Spleen (tissue), 11 donors: ENCODE data around the gene ABTB1. TPM values are rescaled to one million over a fixed set of nuclear protein-coding genes. Genes with fewer than 3 reads are reported as not detected.

ENCODE experiments used
- DNase-seq: peaks from one replicate; pipeline ENCODE4 v3.0.0-alpha.2; 2020
- H3K27ac ChIP-seq, 8 donors: fragments of 200-600 bp; sonication (generic) in 7 of 8; 1 replicate in 4 of 8; 2 replicates in 4 of 8; pipeline versions ENCODE4 v1.5.0 to v1.8.0; 2016 to 2021; ENCODE audit warnings: inconsistent platforms in 4 of 8, mild to moderate bottlenecking in 4 of 8, moderate library complexity in 1 of 8
- H3K27me3 ChIP-seq, 7 donors: fragments of 200-600 bp; sonication (generic) in 6 of 7; replicated peaks in 1 of 7; 1 replicate in 4 of 7; 2 replicates in 3 of 7; pipeline versions ENCODE4 v1.5.0 to v1.8.0; 2016 to 2021; ENCODE audit warnings: inconsistent platforms in 3 of 7, mild to moderate bottlenecking in 1 of 7
- H3K36me3 ChIP-seq, 6 donors: fragments of 200-600 bp; sonication (generic) in 5 of 6; 1 replicate in 4 of 6; 2 replicates in 2 of 6; pipeline versions ENCODE4 v1.5.0 to v1.8.0; 2016 to 2021; ENCODE audit warnings: inconsistent platforms in 2 of 6
- H3K4me1 ChIP-seq, 6 donors: fragments of 200-600 bp; sonication (generic) in 5 of 6; 1 replicate in 3 of 6; 2 replicates in 3 of 6; pipeline versions ENCODE4 v1.5.0 to v1.8.0; 2016 to 2021; ENCODE audit warnings: inconsistent platforms in 3 of 6
- H3K4me3 ChIP-seq, 8 donors: fragments of 200-600 bp; sonication (generic) in 7 of 8; 1 replicate in 4 of 8; 2 replicates in 4 of 8; pipeline versions ENCODE4 v1.5.0 to v1.8.0; 2016 to 2021; ENCODE audit warnings: inconsistent platforms in 4 of 8, mild to moderate bottlenecking in 4 of 8, moderate library complexity in 2 of 8
- H3K9me3 ChIP-seq, 8 donors: fragments of 200-600 bp; sonication (generic) in 7 of 8; 1 replicate in 4 of 8; 2 replicates in 4 of 8; pipeline versions ENCODE4 v1.5.0 to v1.8.0; 2016 to 2021; ENCODE audit warnings: inconsistent platforms in 4 of 8
- POLR2A ChIP-seq, 3 donors: fragments of 450-650 bp; IDR thresholded peaks; one replicate each; pipeline ENCODE4 v1.5.1; 2017; ENCODE audit warnings: antibody characterized with exemption in 3 of 3, mild to moderate bottlenecking in 1 of 3
- POLR2AphosphoS5 ChIP-seq, 3 donors: sonication (generic); formaldehyde crosslinking; IDR thresholded peaks; one replicate each; pipeline ENCODE4 v1.5.1; 2017; ENCODE audit warnings: antibody characterized with exemption in 3 of 3
- WGBS, 5 donors: extraction: QIAGEN DNeasy Blood & Tissue Kit in 3 of 5; methylation state at CpG; one replicate each; pipeline versions ENCODE4 v1.1.5 to v1.1.7; 2013 to 2018; 5-methylcytosine and 5-hydroxymethylcytosine counted together
- intact Hi-C: fragments of 100-400 bp; cut with DNase I; formaldehyde crosslinking; loops from one replicate; pipeline ENCODE4 v1.15.0; 2023; ENCODE audit warnings: low total_unique reads
- polyA plus RNA-seq, 3 donors: library from polyadenylated mRNA; stranded (reverse); fragments of 200-250 nt; gene quantifications; one replicate each; pipeline ENCODE4 v1.2.1, GENCODE V29; 2013
- total RNA-seq, 7 donors: library from RNA; depleted of rRNA in 3 of 7; stranded (reverse); fragments of >200 nt in 3 of 7; fragmentation: NEBNext Ultra II Directional in 4 of 7; extraction: Animal tissue kit (Norgen Biotek cat#: 25700) in 4 of 7; gene quantifications; one replicate each; pipeline versions ENCODE4 v1.1.0 to v1.2.1, GENCODE V29; 2016 to 2021
- TF ChIP-seq, protein P1 (sequence below), 11 experiments: fragments of 200-600 bp in 7 of 11; fragments of 450-650 bp in 4 of 11; sonication (generic) in 4 of 11; IDR thresholded peaks in 8 of 11; conservative IDR thresholded peaks in 3 of 11; 1 replicate in 7 of 11; 2 replicates in 4 of 11; pipeline versions ENCODE4 v1.4.0 to v1.8.0; 2016 to 2021; ENCODE audit warnings: antibody characterized with exemption in 11 of 11, inconsistent platforms in 4 of 11, mild to moderate bottlenecking in 1 of 11
- donor health status: healthy with polysubstance abuse.
- donor health status: DM: no; HTN: no; CAD: no; lungs with moderate emphysema.
- donor health status: DM: no; HTN: no; CAD: no.
- donor health status: Bipolar disorder and iron deficiency.
- donor health status: healthy.
- donor health status: DM: no; HTN: no; CAD: no.
- donor health status: DM: yes; HTN: yes; CAD: no.

The ABTB1 gene
- total and polyA plus RNA-seq, 10 donors = 57.9 to 172 (median 145) TPM

DNA sequence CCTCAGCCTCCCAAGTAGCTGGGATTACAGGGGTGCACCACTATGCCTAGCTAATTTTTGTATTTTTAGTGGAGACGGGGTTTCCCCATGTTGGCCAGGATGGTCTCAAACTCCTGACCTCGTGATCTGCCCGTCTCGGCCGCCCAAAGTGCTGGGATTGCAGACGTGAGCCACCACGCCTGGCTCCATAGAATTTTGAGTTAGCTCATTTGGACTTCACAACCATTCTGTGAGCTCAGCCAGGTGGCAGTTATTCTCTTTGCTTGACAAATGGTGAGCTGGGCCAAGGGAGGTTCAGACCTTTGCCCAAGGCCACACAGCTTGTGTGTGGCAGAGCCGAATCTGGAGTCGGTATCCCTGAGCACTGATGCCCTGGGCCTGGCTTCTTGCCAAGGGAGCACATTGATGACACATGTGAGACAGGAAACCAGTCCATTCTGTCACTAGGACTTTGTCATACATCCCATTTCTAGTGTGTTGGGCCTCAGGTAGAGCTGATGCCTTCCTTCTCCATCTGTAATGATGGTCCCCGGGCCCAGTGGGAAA, 26.2 kb upstream of the ABTB1 start:
- no peak overlapping the region for H3K4me3 ChIP-seq
- no peaks in the 10 kb centered on the region for H3K9me3 ChIP-seq
- no peaks in the 10 kb centered on the region for H3K27me3 ChIP-seq
- H3K4me1 ChIP-seq = no peaks in the 10 kb centered on the region
- no peak for DNase-seq
- intact Hi-C loops = no loop called here
- H3K36me3 ChIP-seq = no peaks in the 10 kb centered on the region
- WGBS, 5 donors = 88 to 96% (median 92%) methylated on average over 10 of the region's 10 CpGs
- TF ChIP-seq POLR2AphosphoS5 (IDR thresholded peaks at IDR 0.05) (no peak), POLR2A (IDR thresholded peaks at IDR 0.05) (no peak)
- TF ChIP-seq, protein P1, sequence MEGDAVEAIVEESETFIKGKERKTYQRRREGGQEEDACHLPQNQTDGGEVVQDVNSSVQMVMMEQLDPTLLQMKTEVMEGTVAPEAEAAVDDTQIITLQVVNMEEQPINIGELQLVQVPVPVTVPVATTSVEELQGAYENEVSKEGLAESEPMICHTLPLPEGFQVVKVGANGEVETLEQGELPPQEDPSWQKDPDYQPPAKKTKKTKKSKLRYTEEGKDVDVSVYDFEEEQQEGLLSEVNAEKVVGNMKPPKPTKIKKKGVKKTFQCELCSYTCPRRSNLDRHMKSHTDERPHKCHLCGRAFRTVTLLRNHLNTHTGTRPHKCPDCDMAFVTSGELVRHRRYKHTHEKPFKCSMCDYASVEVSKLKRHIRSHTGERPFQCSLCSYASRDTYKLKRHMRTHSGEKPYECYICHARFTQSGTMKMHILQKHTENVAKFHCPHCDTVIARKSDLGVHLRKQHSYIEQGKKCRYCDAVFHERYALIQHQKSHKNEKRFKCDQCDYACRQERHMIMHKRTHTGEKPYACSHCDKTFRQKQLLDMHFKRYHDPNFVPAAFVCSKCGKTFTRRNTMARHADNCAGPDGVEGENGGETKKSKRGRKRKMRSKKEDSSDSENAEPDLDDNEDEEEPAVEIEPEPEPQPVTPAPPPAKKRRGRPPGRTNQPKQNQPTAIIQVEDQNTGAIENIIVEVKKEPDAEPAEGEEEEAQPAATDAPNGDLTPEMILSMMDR (IDR thresholded peaks at IDR 0.05 in 8 of 11, conservative IDR thresholded peaks at IDR 0.05 in 3 of 11) = no peak
- no peak overlapping the region for H3K27ac ChIP-seq

DNA sequence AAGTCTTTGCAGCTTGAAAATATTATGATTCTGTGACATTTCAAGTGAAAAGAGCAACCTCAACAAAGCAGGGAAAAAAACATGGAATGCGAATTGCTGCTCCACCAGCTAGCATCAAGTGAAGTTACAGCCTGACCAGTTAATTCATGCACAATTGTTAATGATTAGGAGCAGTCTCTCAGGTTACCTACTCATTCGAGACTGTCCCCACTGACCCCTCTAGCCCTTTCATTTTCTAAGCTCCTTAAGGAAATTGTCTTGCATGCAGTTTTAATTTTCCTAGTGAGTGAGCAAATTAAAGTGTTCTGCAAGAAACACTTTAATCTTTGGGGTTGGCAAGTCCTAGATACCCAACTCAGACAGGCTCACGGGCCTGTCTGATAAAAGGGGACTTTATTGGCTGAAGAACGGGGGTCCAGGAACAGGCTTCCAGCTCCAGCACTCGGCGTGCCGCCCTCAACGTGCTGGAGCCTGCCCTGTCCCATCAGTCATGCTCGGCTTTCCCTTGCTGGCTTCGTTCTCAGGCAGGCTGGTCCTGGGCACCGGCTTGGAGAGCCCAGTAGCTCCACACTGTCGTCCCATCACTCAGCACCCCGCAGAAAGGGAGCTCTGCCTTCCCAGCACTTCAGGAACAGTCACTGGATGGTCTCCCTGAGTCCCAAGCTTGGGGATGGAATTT, 25.4 kb upstream of the ABTB1 start:
- no peak overlapping the region for H3K27ac ChIP-seq
- no peak for DNase-seq
- H3K9me3 ChIP-seq = no peaks in the 10 kb centered on the region
- peaks cover 0 to 3% (median 2%) of the 10 kb centered on the region in 6 donors for H3K4me1 ChIP-seq
- TF ChIP-seq, protein P1 (IDR thresholded peaks at IDR 0.05 in 8 of 11, conservative IDR thresholded peaks at IDR 0.05 in 3 of 11) = no peak
- TF ChIP-seq POLR2AphosphoS5 (IDR thresholded peaks at IDR 0.05) (no peak), POLR2A (IDR thresholded peaks at IDR 0.05) (no peak)
- intact Hi-C loops = no loop called here
- WGBS, 5 donors = 87 to 94% (median 91%) methylated on average over 13 of the region's 13 CpGs
- peaks cover 0 to 5% (median 0%) of the 10 kb centered on the region in 7 donors for H3K27me3 ChIP-seq
- H3K4me3 ChIP-seq = no peak overlapping the region
- no peaks in the 10 kb centered on the region for H3K36me3 ChIP-seq

DNA sequence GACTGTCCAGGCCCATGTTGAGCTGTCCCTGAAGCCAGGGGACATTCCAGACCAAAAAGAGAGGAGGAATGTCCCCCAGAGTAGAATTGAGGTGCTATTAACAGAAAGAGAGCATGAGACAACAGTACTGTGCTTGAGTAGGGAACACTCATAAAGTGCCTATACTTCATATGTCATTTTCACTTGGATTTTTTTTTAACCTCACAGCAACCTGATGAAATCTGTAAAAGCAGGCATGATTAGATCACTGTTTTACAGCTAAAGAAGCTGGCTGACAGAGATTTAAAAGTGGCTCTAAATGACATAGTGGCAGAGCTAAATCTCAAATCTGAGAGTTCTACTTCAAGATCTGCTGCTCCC, 24.9 kb upstream of the ABTB1 start:
- no peak overlapping the region for H3K27ac ChIP-seq
- peaks cover 0 to 6% (median 4%) of the 10 kb centered on the region in 6 donors for H3K4me1 ChIP-seq
- H3K27me3 ChIP-seq = peaks cover 0 to 10% (median 0%) of the 10 kb centered on the region in 7 donors
- H3K4me3 ChIP-seq = no peak overlapping the region
- intact Hi-C loops = no loop called here
- no peak for TF ChIP-seq POLR2A (IDR thresholded peaks at IDR 0.05)
- TF ChIP-seq POLR2AphosphoS5 (IDR thresholded peaks at IDR 0.05) = no peak
- TF ChIP-seq, protein P1 (IDR thresholded peaks at IDR 0.05 in 8 of 11, conservative IDR thresholded peaks at IDR 0.05 in 3 of 11) = no peak
- H3K9me3 ChIP-seq = no peaks in the 10 kb centered on the region
- no peaks in the 10 kb centered on the region for H3K36me3 ChIP-seq
- no peak for DNase-seq

DNA sequence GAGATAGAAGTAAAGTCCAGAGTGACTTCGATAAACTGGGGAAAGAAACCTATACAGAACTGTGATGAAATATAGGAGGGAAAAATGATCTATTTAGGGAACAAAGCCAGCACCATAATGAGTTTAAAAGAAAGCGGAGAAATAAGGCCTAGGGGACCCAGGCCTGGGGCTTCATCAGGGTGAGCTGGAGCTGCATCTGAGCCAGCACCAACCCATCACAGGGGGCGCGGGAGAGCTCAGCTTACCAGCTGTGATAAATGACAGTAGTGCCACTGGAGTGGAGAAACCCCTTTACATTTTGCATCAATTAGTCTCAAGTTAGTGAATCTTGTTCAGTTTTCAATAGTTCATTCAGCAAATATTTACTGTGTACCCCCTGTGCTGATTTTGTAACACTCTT, 22.5 kb upstream of the ABTB1 start:
- H3K27me3 ChIP-seq = peaks cover 0 to 10% (median 0%) of the 10 kb centered on the region in 7 donors
- H3K9me3 ChIP-seq = no peaks in the 10 kb centered on the region
- H3K27ac ChIP-seq = no peak overlapping the region
- TF ChIP-seq POLR2A (IDR thresholded peaks at IDR 0.05) (no peak), POLR2AphosphoS5 (IDR thresholded peaks at IDR 0.05) (no peak)
- TF ChIP-seq, protein P1 (IDR thresholded peaks at IDR 0.05 in 8 of 11, conservative IDR thresholded peaks at IDR 0.05 in 3 of 11) = no peak
- H3K4me1 ChIP-seq = peaks cover 0 to 6% (median 4%) of the 10 kb centered on the region in 6 donors
- intact Hi-C loops = loop anchor here (5.0 to 10.0 kb wide), 2 partner anchors 185 to 322 kb away; no protein-coding TSS in a partner anchor
- no peaks in the 10 kb centered on the region for H3K36me3 ChIP-seq
- no peak for DNase-seq
- WGBS, 5 donors = 91 to 96% (median 95%) methylated on average over 4 of the region's 4 CpGs
- H3K4me3 ChIP-seq = no peak overlapping the region
